SK-N-SH (cell line): ENCODE results near the gene FSIP1. TPM values are rescaled to one million over a fixed set of nuclear protein-coding genes. Genes with fewer than 3 reads are reported as not detected.

ENCODE experiments used
- CTCF ChIA-PET: fragments of 300-600, 350-600 bp; formaldehyde crosslinking; extraction: SDS; loops from one replicate; lab custom pipeline; 2021; lab: Yijun Ruan, JAX
- POLR2A ChIA-PET: fragments of 350-600 bp; sonication (Branson Sonifier 250); formaldehyde crosslinking; extraction: SDS; loops from one replicate; lab custom pipeline; 2020; ENCODE audit warnings: antibody characterized with exemption, inconsistent platforms; lab: Yijun Ruan, JAX
- DNase-seq: peaks from one replicate; pipeline ENCODE4 v3.0.0; 2012
- H2AFZ ChIP-seq: fragments of 200-600 bp; sonication (generic); 2 replicates; pipeline ENCODE4 v1.8.1; 2016; ENCODE audit warnings: antibody characterized with exemption, mild to moderate bottlenecking, low read depth
- H3F3A ChIP-seq: fragments of 200-600 bp; sonication (generic); replicated peaks from 2 replicates; pipeline ENCODE3; 2016; ENCODE audit warnings: antibody characterized with exemption, mild to moderate bottlenecking; ENCODE audit not compliant: insufficient read depth
- H3K27ac ChIP-seq, 2 experiments: fragments of 200-500 bp in 1 of 2; fragments of 200-600 bp in 1 of 2; sonication (Bioruptor generic) in 1 of 2; sonication (generic), shearing (Covaris generic) in 1 of 2; 2 replicates each; pipeline versions ENCODE4 v1.5.1 to v1.6.1; 2014 to 2016; ENCODE audit warnings: low read depth in 2 of 2, inconsistent platforms in 1 of 2, low read length in 1 of 2, mild to moderate bottlenecking in 1 of 2, mixed read lengths in 1 of 2
- H3K27me3 ChIP-seq: fragments of 200-600 bp; sonication (generic), shearing (Covaris generic); 2 replicates; pipeline ENCODE4 v1.6.1; 2016; ENCODE audit warnings: mixed run types; ENCODE audit not compliant: insufficient read depth
- H3K36me3 ChIP-seq, 2 experiments: fragments of 200-500 bp in 1 of 2; fragments of 200-600 bp in 1 of 2; sonication (Bioruptor generic) in 1 of 2; sonication (generic) in 1 of 2; replicated peaks in 1 of 2; 2 replicates each; pipeline versions ENCODE3 to v1.5.1; 2014 to 2016; ENCODE audit warnings: low read length in 1 of 2, mild to moderate bottlenecking in 1 of 2; ENCODE audit not compliant: insufficient read depth in 2 of 2, control insufficient read depth in 1 of 2
- H3K4me1 ChIP-seq, 2 experiments: fragments of 200-500 bp in 1 of 2; fragments of 200-600 bp in 1 of 2; sonication (Bioruptor generic) in 1 of 2; sonication (generic), shearing (Covaris generic) in 1 of 2; 2 replicates each; pipeline versions ENCODE4 v1.5.1 to v1.6.1; 2014 to 2016; ENCODE audit warnings: low read depth in 1 of 2, low read length in 1 of 2, mixed run types in 1 of 2; ENCODE audit not compliant: insufficient read depth in 2 of 2, control insufficient read depth in 1 of 2
- H3K4me2 ChIP-seq: fragments of 200-600 bp; sonication (generic), shearing (Covaris generic); 2 replicates; pipeline ENCODE4 v1.6.1; 2017; ENCODE audit warnings: mixed run types
- H3K4me3 ChIP-seq, 2 experiments: fragments of 200-500 bp in 1 of 2; fragments of 200-600 bp in 1 of 2; sonication (Bioruptor generic) in 1 of 2; sonication (generic), shearing (Covaris generic) in 1 of 2; 2 replicates each; pipeline versions ENCODE4 v1.5.1 to v1.8.1; 2014 to 2016; ENCODE audit warnings: low read depth in 2 of 2, inconsistent platforms in 1 of 2, low read length in 1 of 2, mild to moderate bottlenecking in 1 of 2, mixed read lengths in 1 of 2, moderate library complexity in 1 of 2
- H3K79me2 ChIP-seq: fragments of 200-600 bp; sonication (generic); 2 replicates; pipeline ENCODE4 v1.8.1; 2017; ENCODE audit warnings: mild to moderate bottlenecking; ENCODE audit not compliant: insufficient read depth
- H3K9ac ChIP-seq: fragments of 200-600 bp; sonication (generic); 2 replicates; pipeline ENCODE4 v1.6.1; 2017; ENCODE audit warnings: mixed run types
- H3K9me2 ChIP-seq: fragments of 200-600 bp; sonication (generic); 2 replicates; pipeline ENCODE4 v1.6.1; 2017; ENCODE audit warnings: mixed run types
- H3K9me3 ChIP-seq: fragments of 200-600 bp; sonication (generic); 2 replicates; pipeline ENCODE4 v1.6.1; 2017; ENCODE audit warnings: mixed run types, mild to moderate bottlenecking, moderate library complexity
- H4K20me1 ChIP-seq: fragments of 200-600 bp; sonication (generic); 2 replicates; pipeline ENCODE4 v1.6.1; 2017; ENCODE audit warnings: mild to moderate bottlenecking, mixed run types; ENCODE audit not compliant: insufficient read depth
- CHD2 ChIP-seq: fragments of 150-350 bp; IDR thresholded peaks from 2 replicates; pipeline ENCODE4 v1.6.1; 2018; ENCODE audit warnings: low read length; ENCODE audit not compliant: partially characterized antibody
- EP300 ChIP-seq, 2 experiments: IDR thresholded peaks; 2 replicates each; pipeline versions ENCODE4 v1.4.0 to v1.6.1; 2012; ENCODE audit warnings: borderline replicate concordance in 1 of 2, low read depth in 1 of 2, low read length in 1 of 2
- EZH2phosphoT487 ChIP-seq: fragments of 200-600 bp; sonication (generic); IDR thresholded peaks from 2 replicates; pipeline ENCODE4 v1.6.1; 2017; ENCODE audit warnings: low read depth, mixed run types, mild to moderate bottlenecking, antibody characterized with exemption, moderate library complexity, borderline replicate concordance
- FOXM1 ChIP-seq: IDR thresholded peaks from 2 replicates; pipeline ENCODE4 v1.4.0; 2012; ENCODE audit warnings: low read depth, mild to moderate bottlenecking
- GABPA ChIP-seq: IDR thresholded peaks from 2 replicates; pipeline ENCODE4 v1.4.0; 2012; ENCODE audit warnings: low read depth, mild to moderate bottlenecking
- GATA2 ChIP-seq: sonication (generic); formaldehyde crosslinking; IDR thresholded peaks from 2 replicates; pipeline ENCODE4 v1.5.0; 2020; ENCODE audit warnings: mild to moderate bottlenecking, missing genetic modification reagents
- JUND ChIP-seq: IDR thresholded peaks from 2 replicates; pipeline ENCODE4 v1.4.0; 2012
- MEF2A ChIP-seq: IDR thresholded peaks from 2 replicates; pipeline ENCODE4 v1.4.0; 2012; ENCODE audit warnings: low read depth, borderline replicate concordance
- NFIC ChIP-seq: IDR thresholded peaks from 2 replicates; pipeline ENCODE4 v1.4.0; 2012; ENCODE audit warnings: borderline replicate concordance
- NRF1 ChIP-seq: IDR thresholded peaks from 2 replicates; pipeline ENCODE4 v1.6.1; 2012; ENCODE audit warnings: low read depth, mild to moderate bottlenecking, low read length
- PBX3 ChIP-seq: IDR thresholded peaks from 2 replicates; pipeline ENCODE4; 2012
- RFX5 ChIP-seq: IDR thresholded peaks from 2 replicates; pipeline ENCODE4 v1.6.1; 2012; ENCODE audit warnings: mild to moderate bottlenecking, improper control_type of control experiment, low read length
- SMC3 ChIP-seq: IDR thresholded peaks from 2 replicates; pipeline ENCODE4 v1.6.1; 2012; ENCODE audit warnings: low read depth, low read length, improper control_type of control experiment
- USF1 ChIP-seq: IDR thresholded peaks from 2 replicates; pipeline ENCODE4 v1.4.0; 2012; ENCODE audit warnings: low read depth, borderline replicate concordance
- WGBS: methylation state at CpG from one replicate; pipeline ENCODE4 v1.1.6; 2017; ENCODE audit warnings: low lambda C conversion rate; 5-methylcytosine and 5-hydroxymethylcytosine counted together
- polyA plus RNA-seq, 3 experiments: library from polyadenylated mRNA; depleted of rRNA; stranded (reverse); fragments of >200 nt; gene quantifications; 2 replicates each; pipeline ENCODE4 v1.2.3, GENCODE V29; 2012
- TF ChIP-seq, protein P1 (sequence below): fragments of 200-600 bp; sonication (generic); IDR thresholded peaks from 2 replicates; pipeline ENCODE4 v1.6.1; 2017; ENCODE audit warnings: antibody characterized with exemption, mild to moderate bottlenecking, moderate library complexity
- TF ChIP-seq, protein P2 (sequence below): IDR thresholded peaks from 2 replicates; pipeline ENCODE4 v1.4.0; 2012; ENCODE audit warnings: low read depth
- TF ChIP-seq, protein P3 (sequence below): IDR thresholded peaks from 2 replicates; pipeline ENCODE4 v1.4.0; 2012; ENCODE audit warnings: low read depth, borderline replicate concordance

Gene FSIP1
- polyA plus RNA-seq, 1 of the 3 experiments (the other 2 are of a cell fraction): 0.43 TPM

- Histone ChIP-seq H3K4me3 (no peak overlapping the region), H3K4me1 (peaks cover 9 to 24% of the 10 kb centered on the region in 2 experiments), H4K20me1 (no peaks in the 10 kb centered on the region), H3F3A (peaks cover 21% of the 10 kb centered on the region), H3K79me2 (no peaks in the 10 kb centered on the region), H3K27me3 (no peaks in the 10 kb centered on the region), H3K9me2 (no peaks in the 10 kb centered on the region), H3K9me3 (no peaks in the 10 kb centered on the region), H3K36me3 (no peaks in the 10 kb centered on the region), H3K4me2 (no peak overlapping the region), H2AFZ (no peak overlapping the region), H3K27ac (no peak overlapping the region), H3K9ac (no peak overlapping the region)
- 88% methylated on average over 2 of the region's 2 CpGs for WGBS
- TF ChIP-seq MEF2A (no peak), CHD2 (no peak), PBX3 (no peak), RFX5 (no peak), EP300 (IDR thresholded peaks at IDR 0.05; ENCODE audit: borderline replicate concordance in 1 of 2, low read depth in 1 of 2, low read length in 1 of 2) (no peak), NRF1 (no peak), NFIC (no peak), FOXM1 (no peak), GATA2 (no peak), SMC3 (no peak), JUND (no peak)
- TF ChIP-seq, protein P1, sequence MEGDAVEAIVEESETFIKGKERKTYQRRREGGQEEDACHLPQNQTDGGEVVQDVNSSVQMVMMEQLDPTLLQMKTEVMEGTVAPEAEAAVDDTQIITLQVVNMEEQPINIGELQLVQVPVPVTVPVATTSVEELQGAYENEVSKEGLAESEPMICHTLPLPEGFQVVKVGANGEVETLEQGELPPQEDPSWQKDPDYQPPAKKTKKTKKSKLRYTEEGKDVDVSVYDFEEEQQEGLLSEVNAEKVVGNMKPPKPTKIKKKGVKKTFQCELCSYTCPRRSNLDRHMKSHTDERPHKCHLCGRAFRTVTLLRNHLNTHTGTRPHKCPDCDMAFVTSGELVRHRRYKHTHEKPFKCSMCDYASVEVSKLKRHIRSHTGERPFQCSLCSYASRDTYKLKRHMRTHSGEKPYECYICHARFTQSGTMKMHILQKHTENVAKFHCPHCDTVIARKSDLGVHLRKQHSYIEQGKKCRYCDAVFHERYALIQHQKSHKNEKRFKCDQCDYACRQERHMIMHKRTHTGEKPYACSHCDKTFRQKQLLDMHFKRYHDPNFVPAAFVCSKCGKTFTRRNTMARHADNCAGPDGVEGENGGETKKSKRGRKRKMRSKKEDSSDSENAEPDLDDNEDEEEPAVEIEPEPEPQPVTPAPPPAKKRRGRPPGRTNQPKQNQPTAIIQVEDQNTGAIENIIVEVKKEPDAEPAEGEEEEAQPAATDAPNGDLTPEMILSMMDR: no peak
- TF ChIP-seq, protein P2, sequence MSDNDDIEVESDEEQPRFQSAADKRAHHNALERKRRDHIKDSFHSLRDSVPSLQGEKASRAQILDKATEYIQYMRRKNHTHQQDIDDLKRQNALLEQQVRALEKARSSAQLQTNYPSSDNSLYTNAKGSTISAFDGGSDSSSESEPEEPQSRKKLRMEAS: no peak
- POLR2A ChIA-PET: interaction anchor here (0.6 kb wide), 1 partner anchor 1110 kb away, joined by 3 read pairs; no protein-coding TSS in a partner anchor
- CTCF ChIA-PET: interaction anchor here (1.4 kb wide), 1 partner anchor 10 kb away, joined by 3 read pairs; no protein-coding TSS in a partner anchor
- no peak for DNase-seq
Observed at GRCh38 chr15:39645976-39646257, 136.7 kb downstream of the FSIP1 start.

GRCh38 chr15:39645138-39645975 is 137.3 kb downstream of the FSIP1 start:
- no peaks in the 10 kb centered on the region for H3K9me3 ChIP-seq
- H3K27ac ChIP-seq: no peak overlapping the region
- H3K79me2 ChIP-seq: no peaks in the 10 kb centered on the region
- no peaks in the 10 kb centered on the region for H3K36me3 ChIP-seq
- DNase-seq: no peak
- no peak overlapping the region for H2AFZ ChIP-seq
- WGBS: 93% methylated on average over 7 of the region's 20 CpGs
- no peak overlapping the region for H3K4me2 ChIP-seq
- no peaks in the 10 kb centered on the region for H4K20me1 ChIP-seq
- no peak overlapping the region for H3K9ac ChIP-seq
- ChIA-PET POLR2A (no interaction called here), CTCF (interaction anchor here (0.5 to 1.4 kb wide), 3 partner anchors 9 to 818 kb away, joined by 3 to 4 read pairs (median 3); no protein-coding TSS in a partner anchor)
- H3K4me3 ChIP-seq: no peak overlapping the region
- peaks cover 23% of the 10 kb centered on the region for H3F3A ChIP-seq
- H3K4me1 ChIP-seq: peaks cover 9 to 27% of the 10 kb centered on the region in 2 experiments
- no peaks in the 10 kb centered on the region for H3K27me3 ChIP-seq
- H3K9me2 ChIP-seq: no peaks in the 10 kb centered on the region
- TF ChIP-seq EZH2phosphoT487 (no peak), USF1 (no peak), SMC3 (no peak), NFIC (no peak), GABPA (no peak), RFX5 (no peak), CHD2 (no peak), GATA2 (no peak)
- TF ChIP-seq, protein P3, sequence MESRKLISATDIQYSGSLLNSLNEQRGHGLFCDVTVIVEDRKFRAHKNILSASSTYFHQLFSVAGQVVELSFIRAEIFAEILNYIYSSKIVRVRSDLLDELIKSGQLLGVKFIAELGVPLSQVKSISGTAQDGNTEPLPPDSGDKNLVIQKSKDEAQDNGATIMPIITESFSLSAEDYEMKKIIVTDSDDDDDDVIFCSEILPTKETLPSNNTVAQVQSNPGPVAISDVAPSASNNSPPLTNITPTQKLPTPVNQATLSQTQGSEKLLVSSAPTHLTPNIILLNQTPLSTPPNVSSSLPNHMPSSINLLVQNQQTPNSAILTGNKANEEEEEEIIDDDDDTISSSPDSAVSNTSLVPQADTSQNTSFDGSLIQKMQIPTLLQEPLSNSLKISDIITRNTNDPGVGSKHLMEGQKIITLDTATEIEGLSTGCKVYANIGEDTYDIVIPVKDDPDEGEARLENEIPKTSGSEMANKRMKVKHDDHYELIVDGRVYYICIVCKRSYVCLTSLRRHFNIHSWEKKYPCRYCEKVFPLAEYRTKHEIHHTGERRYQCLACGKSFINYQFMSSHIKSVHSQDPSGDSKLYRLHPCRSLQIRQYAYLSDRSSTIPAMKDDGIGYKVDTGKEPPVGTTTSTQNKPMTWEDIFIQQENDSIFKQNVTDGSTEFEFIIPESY: no peak
